Activated naive CD4-positive, alpha-beta T cell treated with anti-CD3 and anti-CD28 coated beads, Interleukin-2, amount 50 U/mL, for 24 hours (primary cell): Measurements from ENCODE around the gene ASAP3.
A peak's percentile ranks its signal among the peaks of the same experiment; 100 is the strongest.

Experiments
- H3K27ac Mint-ChIP-seq: one replicate; pipeline ENCODE4 v1.8.0; 2021; ENCODE audit warnings: mild to moderate bottlenecking, mixed read lengths
- H3K27me3 Mint-ChIP-seq: one replicate; pipeline ENCODE4 v1.8.0; 2021; ENCODE audit warnings: mixed read lengths
- H3K36me3 Mint-ChIP-seq: one replicate; pipeline ENCODE4 v1.8.0; 2021; ENCODE audit warnings: mixed read lengths
- H3K4me1 Mint-ChIP-seq: one replicate; pipeline ENCODE4 v1.8.0; 2021; ENCODE audit warnings: mixed read lengths
- H3K4me3 Mint-ChIP-seq: one replicate; pipeline ENCODE4 v1.8.0; 2021; ENCODE audit warnings: mild to moderate bottlenecking, mixed read lengths
- H3K9me3 Mint-ChIP-seq: one replicate; pipeline ENCODE4 v1.8.0; 2021; ENCODE audit warnings: mixed read lengths

The ASAP3 gene

GRCh38 chr1:23483321-23484252 lies at the start of gene ASAP3:
Gene ASAP3, minus strand, starts transcription at chr1:23484179. Its CDS starts 46 bp downstream, at chr1:23484133.
- Mint-ChIP-seq H3K27ac (peak within 1 kb of the TSS; percentile 79), H3K36me3 (no peaks in the 10 kb centered on the region), H3K4me1 (peaks cover 13% of the 10 kb centered on the region), H3K27me3 (peaks cover 6% of the 10 kb centered on the region), H3K9me3 (no peaks in the 10 kb centered on the region), H3K4me3 (peak within 1 kb of the TSS; percentile 92)

DNA sequence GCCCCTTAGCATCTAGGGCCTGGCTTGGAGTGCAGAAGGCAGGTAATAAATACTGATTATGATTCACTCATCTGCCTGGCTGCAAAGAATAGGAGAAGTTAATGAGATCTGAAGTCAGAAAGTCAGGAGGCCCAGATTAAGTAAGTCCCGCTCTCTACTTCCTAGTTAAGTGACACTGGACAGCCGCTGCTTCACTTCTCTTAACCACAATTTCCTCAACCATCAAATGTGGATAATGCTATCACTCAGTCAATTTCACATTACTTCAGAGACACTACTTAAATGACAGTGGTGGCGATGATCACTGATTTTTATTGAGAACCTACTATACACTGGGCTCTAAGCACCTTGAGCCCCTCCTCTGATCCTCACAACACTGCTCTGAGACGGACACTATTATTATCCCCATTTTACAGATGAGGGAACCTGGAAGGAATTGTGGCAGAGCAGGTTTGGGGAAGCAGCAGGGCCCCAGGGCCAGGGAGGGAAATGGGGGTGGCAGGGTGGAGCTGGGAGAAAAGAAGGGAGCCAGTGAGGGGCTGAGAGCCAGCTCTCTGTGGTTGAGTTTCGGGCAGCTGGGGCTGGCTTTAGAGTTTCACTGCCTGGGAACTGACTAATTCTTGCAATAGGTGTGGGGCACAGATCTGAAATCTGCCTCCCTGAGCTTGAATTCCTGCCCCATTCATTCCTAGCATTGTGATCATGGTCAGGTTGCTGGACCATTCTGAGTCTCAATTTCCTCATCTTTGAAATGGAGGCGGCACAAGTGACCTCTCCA lies 49.5 kb upstream of the ASAP3 start:
- Mint-ChIP-seq H3K4me1 (peaks cover 38% of the 10 kb centered on the region), H3K9me3 (no peaks in the 10 kb centered on the region), H3K27me3 (peaks cover 1% of the 10 kb centered on the region), H3K36me3 (no peaks in the 10 kb centered on the region), H3K4me3 (no peak overlapping the region), H3K27ac (no peak overlapping the region)

DNA sequence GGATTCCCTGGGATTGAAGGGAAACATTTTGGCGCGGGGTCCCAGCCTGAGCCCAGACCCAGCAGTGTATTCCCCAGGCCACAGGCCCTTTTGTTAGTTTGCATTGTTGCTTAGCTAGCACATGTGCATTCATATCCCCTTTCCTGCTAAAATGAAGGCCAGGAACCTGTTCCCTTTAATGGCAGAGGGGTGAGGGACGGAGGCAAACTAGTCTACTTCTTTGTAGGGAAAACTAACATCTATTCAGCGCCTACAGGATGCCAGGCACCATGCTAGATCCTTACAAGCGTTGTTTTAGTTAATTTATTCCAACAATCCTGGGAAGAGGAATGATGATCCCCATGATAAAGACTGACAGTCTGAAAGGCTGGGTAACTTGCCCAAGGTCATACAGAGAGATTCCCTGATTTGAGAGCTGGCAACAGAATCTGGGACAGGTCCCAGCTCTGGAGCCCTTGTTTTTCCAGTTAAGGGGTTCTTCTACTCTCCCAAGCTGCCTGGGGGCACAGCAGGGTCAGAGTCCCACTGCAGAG lies 47.6 kb upstream of the ASAP3 start:
- Mint-ChIP-seq H3K27me3 (peaks cover 1% of the 10 kb centered on the region), H3K36me3 (no peaks in the 10 kb centered on the region), H3K4me1 (peaks cover 56% of the 10 kb centered on the region), H3K27ac (peak overlapping the region; percentile 88), H3K9me3 (no peaks in the 10 kb centered on the region), H3K4me3 (peak overlapping the region; percentile 91)

- Mint-ChIP-seq H3K9me3 (no peaks in the 10 kb centered on the region), H3K4me3 (peak within 1 kb of the TSS; percentile 91), H3K27me3 (peaks cover 1% of the 10 kb centered on the region), H3K27ac (peak within 1 kb of the TSS; percentile 88), H3K36me3 (no peaks in the 10 kb centered on the region), H3K4me1 (peaks cover 63% of the 10 kb centered on the region)
Observed at GRCh38 chr1:23530747-23531561, 47.0 kb upstream of the ASAP3 start, which contains the start of gene E2F2. Gene E2F2, minus strand, starts transcription at chr1:23531233. Its CDS starts 440 bp downstream, at chr1:23530793.

- Mint-ChIP-seq H3K27ac (no peak overlapping the region), H3K4me1 (peaks cover 70% of the 10 kb centered on the region), H3K9me3 (no peaks in the 10 kb centered on the region), H3K36me3 (no peaks in the 10 kb centered on the region), H3K4me3 (peak overlapping the region; percentile 51), H3K27me3 (peaks cover 1% of the 10 kb centered on the region)
Observed at GRCh38 chr1:23530087-23530746, 46.2 kb upstream of the ASAP3 start.

DNA sequence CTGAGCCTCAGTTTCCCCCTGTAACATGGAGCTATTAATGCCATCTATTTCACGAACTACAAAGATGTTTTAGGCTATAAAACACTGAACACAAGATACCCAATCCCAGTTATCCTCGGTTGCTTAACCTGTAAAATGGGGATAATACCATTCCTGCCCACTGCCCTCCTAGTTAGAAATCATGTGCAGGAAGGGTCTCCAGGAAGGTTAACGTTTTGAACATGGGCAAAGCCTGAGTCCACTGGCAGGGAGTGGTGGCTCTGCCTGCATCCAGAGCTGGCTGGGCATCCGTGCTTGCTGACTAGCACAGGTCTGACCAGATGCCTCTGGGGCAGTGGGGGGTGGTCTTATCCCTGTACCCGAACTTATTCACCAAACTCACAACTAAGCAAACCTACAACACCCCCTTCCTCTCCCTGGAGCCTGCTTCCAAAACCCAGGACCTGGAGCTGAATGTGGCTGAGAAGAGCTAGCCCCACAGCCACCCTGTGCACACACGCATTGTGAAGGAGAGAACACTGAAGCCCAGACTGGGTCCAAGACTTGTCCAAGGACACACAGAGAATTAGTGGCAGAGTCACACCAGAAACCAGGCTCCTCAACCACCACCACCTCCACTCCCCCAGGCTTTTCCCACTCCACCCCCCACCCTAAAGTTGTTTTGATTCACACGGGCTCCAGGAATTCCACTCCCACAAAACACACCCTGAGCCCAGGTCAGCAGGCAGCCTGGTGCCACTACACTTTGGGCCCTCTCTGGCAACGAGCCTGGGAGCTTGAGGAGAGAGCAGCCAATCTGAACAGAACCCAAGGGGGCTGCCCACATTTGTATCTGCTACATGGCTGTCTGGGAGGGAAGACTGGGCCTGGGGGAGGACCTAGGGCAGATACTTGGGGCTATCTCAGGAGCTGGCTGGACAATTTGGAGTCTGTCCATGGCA lies 45.4 kb upstream of the ASAP3 start:
- Mint-ChIP-seq H3K27me3 (peaks cover 1% of the 10 kb centered on the region), H3K9me3 (no peaks in the 10 kb centered on the region), H3K27ac (peak overlapping the region; percentile 82), H3K36me3 (no peaks in the 10 kb centered on the region), H3K4me1 (peaks cover 78% of the 10 kb centered on the region), H3K4me3 (peak overlapping the region; percentile 51)

DNA sequence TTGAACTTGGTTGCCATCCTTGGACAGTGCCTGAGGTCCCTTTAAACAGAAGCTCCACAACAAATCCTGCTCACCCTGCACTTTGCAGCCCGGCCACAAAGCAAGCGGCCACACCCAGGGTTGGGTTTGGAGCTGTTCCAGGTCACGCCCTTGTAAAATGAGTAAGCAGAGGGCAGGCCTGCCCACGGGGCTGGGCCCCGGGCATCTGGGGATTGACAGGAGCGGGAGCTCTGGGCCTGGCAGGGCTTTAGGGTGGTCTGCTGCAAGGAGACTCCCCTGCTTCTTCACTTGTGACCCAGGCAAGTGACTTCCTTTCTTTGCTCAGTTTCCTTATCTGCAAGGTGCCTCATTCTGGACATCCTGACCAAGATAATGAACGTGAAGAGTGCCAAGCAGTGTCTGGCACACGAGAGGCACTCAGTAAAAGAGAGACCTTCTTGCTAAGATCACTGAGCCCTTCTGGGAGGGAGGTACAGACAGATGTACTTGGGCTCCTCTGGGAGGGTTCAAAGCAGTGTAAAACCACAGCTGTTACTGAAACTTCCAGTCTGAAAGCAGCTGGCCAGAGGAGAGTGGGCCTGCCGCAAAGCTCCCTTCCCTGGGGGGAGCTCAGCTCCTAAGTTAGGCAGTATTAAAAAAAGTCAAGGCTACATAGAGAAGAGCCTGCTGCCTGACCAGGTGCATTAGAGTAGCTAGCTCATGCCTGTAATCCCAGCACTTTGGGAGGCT lies 44.4 kb upstream of the ASAP3 start:
- Mint-ChIP-seq H3K9me3 (no peaks in the 10 kb centered on the region), H3K27ac (no peak overlapping the region), H3K4me3 (peak overlapping the region; percentile 15), H3K36me3 (no peaks in the 10 kb centered on the region), H3K27me3 (peaks cover 1% of the 10 kb centered on the region), H3K4me1 (peaks cover 78% of the 10 kb centered on the region)

- H3K4me1 Mint-ChIP-seq, result peaks cover 73% of the 10 kb centered on the region
- H3K27ac Mint-ChIP-seq, result no peak overlapping the region
- peaks cover 1% of the 10 kb centered on the region for H3K27me3 Mint-ChIP-seq
- peak overlapping the region; percentile 42 for H3K4me3 Mint-ChIP-seq
- H3K9me3 Mint-ChIP-seq, result no peaks in the 10 kb centered on the region
- H3K36me3 Mint-ChIP-seq, result no peaks in the 10 kb centered on the region
Observed at GRCh38 chr1:23527900-23528249, 43.9 kb upstream of the ASAP3 start.

- Mint-ChIP-seq H3K27ac (no peak overlapping the region), H3K27me3 (peaks cover 1% of the 10 kb centered on the region), H3K4me3 (no peak overlapping the region), H3K9me3 (no peaks in the 10 kb centered on the region), H3K36me3 (no peaks in the 10 kb centered on the region), H3K4me1 (peaks cover 72% of the 10 kb centered on the region)
Observed at GRCh38 chr1:23527366-23527765, 43.4 kb upstream of the ASAP3 start.

DNA sequence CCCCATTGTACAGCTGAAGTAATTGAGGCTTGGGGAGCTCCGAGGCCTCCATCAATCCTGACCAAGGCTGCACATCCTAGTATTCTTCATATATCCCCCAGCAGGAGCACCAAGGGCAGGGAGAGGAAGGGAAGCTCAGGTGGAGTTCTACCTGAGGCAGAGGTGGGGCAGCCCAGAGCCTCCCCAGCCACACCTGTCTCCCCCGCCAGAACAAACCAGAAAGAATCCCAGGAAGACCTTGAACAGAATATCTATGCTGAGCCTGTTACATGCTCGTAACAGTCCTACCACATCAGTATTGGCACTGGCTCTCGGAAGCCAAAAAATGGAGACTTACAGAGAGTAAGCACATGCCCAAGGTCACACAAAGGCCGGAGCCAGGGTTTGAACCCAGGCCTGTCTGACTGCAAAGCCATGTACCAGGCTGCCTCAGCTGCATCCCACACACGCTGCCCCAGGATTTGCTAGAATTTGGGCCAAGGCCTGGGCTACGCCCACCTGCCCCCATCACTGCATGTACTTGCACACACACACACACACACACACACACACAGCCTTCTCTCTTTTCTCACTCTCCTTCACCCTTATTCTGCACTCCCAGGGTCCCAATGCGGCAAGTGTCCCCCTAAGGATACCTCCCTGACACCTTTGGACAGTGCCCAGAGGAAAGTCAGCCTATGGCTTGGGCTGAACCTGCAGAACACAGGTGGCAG lies 42.5 kb upstream of the ASAP3 start:
- H3K4me3 Mint-ChIP-seq, result peak overlapping the region; percentile 72
- peaks cover 65% of the 10 kb centered on the region for H3K4me1 Mint-ChIP-seq
- H3K9me3 Mint-ChIP-seq, result no peaks in the 10 kb centered on the region
- H3K27ac Mint-ChIP-seq, result peak overlapping the region; percentile 47
- no peaks in the 10 kb centered on the region for H3K36me3 Mint-ChIP-seq
- H3K27me3 Mint-ChIP-seq, result peaks cover 1% of the 10 kb centered on the region

DNA sequence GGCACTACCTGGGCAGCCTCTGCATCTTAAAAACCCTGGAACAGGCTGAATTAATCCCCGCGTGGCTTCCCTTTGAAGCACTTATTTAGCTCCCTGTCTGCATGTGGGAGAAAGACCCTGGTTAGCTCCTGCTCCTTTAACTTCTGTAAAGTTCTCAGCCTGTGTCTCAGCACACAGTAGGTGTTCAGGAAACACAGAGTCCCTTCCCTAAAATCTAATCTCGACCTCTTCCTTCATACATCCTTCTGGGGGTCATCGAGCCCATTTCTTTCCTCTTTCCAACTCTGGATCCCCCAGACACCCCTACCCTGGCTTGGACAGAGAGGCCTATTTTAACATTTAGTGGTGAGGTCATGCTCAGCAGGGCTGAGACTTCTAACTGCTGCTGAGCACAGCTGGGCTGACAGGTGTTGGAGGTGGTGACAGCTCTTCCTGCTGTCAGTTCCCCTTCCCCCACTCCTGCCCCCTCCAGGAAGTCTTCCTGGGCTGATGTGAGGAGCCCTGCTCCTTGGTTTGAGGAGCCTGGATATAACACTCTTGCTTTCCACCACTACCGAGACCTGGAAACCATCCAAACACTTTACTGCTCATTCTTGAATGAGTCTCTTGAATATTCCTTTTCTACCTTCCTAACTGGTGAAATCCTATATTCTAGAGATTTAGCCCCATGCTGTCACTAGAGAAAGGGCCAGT lies 41.7 kb upstream of the ASAP3 start:
- H3K4me1 Mint-ChIP-seq, result peaks cover 59% of the 10 kb centered on the region
- no peaks in the 10 kb centered on the region for H3K9me3 Mint-ChIP-seq
- peak overlapping the region; percentile 47 for H3K27ac Mint-ChIP-seq
- H3K4me3 Mint-ChIP-seq, result peak overlapping the region; percentile 72
- no peaks in the 10 kb centered on the region for H3K36me3 Mint-ChIP-seq
- no peaks in the 10 kb centered on the region for H3K27me3 Mint-ChIP-seq

DNA sequence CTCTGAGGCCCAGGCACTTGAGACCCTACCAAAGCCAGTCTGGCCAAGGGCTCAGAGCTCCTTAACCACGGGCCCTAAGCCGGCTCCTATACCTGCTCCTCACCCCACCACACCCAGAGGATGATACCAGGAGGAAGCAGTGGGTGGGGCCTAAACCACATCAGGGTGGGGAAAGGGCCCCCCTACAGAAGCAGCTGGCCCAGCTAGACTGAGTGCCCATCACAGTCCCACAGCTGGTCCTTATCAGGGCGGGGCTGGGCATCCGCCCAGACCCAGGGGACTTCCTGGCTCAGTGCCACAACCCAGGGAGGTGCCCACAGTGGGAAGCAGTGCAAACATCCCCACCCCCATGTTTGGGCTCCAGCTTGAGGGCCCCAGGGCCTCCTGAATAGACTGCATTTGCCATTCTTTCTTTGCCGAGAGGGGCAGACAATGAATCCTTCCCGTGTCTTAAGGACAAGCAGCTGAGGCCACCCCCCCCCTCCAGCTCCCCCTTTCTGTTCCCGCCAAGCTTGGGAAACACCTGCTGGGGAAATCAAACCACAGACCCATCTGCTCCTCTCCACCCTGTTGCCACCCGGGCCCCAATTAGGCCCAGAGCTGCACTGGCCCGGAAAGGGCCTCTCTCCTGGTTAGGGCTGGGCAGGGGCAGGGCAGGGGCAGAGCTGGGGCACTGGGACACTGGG lies 40.9 kb upstream of the ASAP3 start:
- Mint-ChIP-seq H3K4me1 (peaks cover 56% of the 10 kb centered on the region), H3K9me3 (no peaks in the 10 kb centered on the region), H3K36me3 (no peaks in the 10 kb centered on the region), H3K4me3 (no peak overlapping the region), H3K27ac (no peak overlapping the region), H3K27me3 (no peaks in the 10 kb centered on the region)
